ENCODE measurements around the gene WDR91. TPM values are rescaled to one million over a fixed set of nuclear protein-coding genes. Genes with fewer than 3 reads are reported as not detected.

Gene WDR91
- total RNA-seq, 1 donor from 2014 or later, result 11.5 TPM

- Mint-ChIP-seq H3K4me3 (ENCODE audit: unreplicated experiment) (no peak overlapping the region), H3K27ac (ENCODE audit: unreplicated experiment) (peak overlapping the region; percentile 86), H3K9me3 (ENCODE audit: unreplicated experiment) (peaks cover 6% of the 10 kb centered on the region), H3K4me1 (ENCODE audit: unreplicated experiment) (peaks cover 32% of the 10 kb centered on the region), H3K36me3 (ENCODE audit: low read depth, unreplicated experiment) (peaks cover 44% of the 10 kb centered on the region), H3K27me3 (ENCODE audit: unreplicated experiment) (peaks cover 12% of the 10 kb centered on the region)
- no peak for TF ChIP-seq CTCF (IDR thresholded peaks at IDR 0.05; ENCODE audit: unreplicated experiment)
- DNase-seq (ENCODE audit: low spot score), result no peak
These were observed 49.7 kb downstream of the WDR91 start for GRCh38 chr7:135161669-135162068.

- peaks cover 6% of the 10 kb centered on the region for H3K9me3 Mint-ChIP-seq (ENCODE audit: unreplicated experiment)
- H3K27ac Mint-ChIP-seq (ENCODE audit: unreplicated experiment), result peak overlapping the region; percentile 86
- no peak for TF ChIP-seq CTCF (IDR thresholded peaks at IDR 0.05; ENCODE audit: unreplicated experiment)
- DNase-seq (ENCODE audit: low spot score), result no peak
- peak overlapping the region; percentile 23 for H3K4me3 Mint-ChIP-seq (ENCODE audit: unreplicated experiment)
- H3K27me3 Mint-ChIP-seq (ENCODE audit: unreplicated experiment), result peaks cover 11% of the 10 kb centered on the region
- peaks cover 37% of the 10 kb centered on the region for H3K36me3 Mint-ChIP-seq (ENCODE audit: low read depth, unreplicated experiment)
- peaks cover 28% of the 10 kb centered on the region for H3K4me1 Mint-ChIP-seq (ENCODE audit: unreplicated experiment)
These were observed 50.3 kb downstream of the WDR91 start for GRCh38 chr7:135160858-135161653.

- Mint-ChIP-seq H3K27me3 (ENCODE audit: unreplicated experiment) (peaks cover 8% of the 10 kb centered on the region), H3K9me3 (ENCODE audit: unreplicated experiment) (peaks cover 6% of the 10 kb centered on the region), H3K4me1 (ENCODE audit: unreplicated experiment) (peaks cover 28% of the 10 kb centered on the region), H3K27ac (ENCODE audit: unreplicated experiment) (peak overlapping the region; percentile 86), H3K36me3 (ENCODE audit: low read depth, unreplicated experiment) (peaks cover 30% of the 10 kb centered on the region), H3K4me3 (ENCODE audit: unreplicated experiment) (peak overlapping the region; percentile 23)
- DNase-seq (ENCODE audit: low spot score), result no peak
- no peak for TF ChIP-seq CTCF (IDR thresholded peaks at IDR 0.05; ENCODE audit: unreplicated experiment)
These were observed 51.0 kb downstream of the WDR91 start for GRCh38 chr7:135160098-135160857.

DNA sequence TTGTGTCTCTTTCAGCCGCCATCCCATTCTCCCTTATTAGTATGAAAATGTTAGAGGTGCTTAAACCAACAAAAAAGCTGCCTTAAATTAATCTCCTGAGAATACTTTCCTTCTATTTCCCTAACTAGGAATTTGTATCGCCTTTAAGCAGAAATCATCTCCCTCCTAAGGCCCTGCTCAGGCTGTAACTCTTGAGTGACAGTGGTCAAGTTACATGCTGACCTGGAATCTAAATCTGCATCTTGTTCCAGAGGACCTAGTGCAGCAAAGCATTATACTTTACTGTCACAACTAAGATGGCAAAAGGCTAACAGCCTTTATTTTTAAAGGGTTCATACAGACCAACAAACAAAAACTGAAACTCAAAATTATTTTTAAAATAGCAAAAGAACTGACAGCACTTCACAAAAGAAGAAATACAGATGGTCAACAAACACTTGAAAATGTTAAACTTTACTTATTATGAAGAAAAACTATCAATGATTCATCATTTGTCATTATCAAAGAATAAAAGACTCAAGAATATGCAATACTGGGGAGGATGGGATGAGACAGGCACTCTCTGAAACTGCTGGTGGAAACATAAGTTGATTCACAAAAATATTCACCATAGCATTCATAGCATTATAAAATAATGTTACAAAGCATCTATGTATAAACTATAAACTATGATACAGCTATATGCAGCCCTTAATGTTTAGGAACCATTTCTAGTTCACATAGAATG lies 51.8 kb downstream of the WDR91 start:
- peak overlapping the region; percentile 1 for H3K27ac Mint-ChIP-seq (ENCODE audit: unreplicated experiment)
- DNase-seq (ENCODE audit: low spot score), result no peak
- H3K4me3 Mint-ChIP-seq (ENCODE audit: unreplicated experiment), result no peak overlapping the region
- H3K4me1 Mint-ChIP-seq (ENCODE audit: unreplicated experiment), result peaks cover 28% of the 10 kb centered on the region
- TF ChIP-seq CTCF (IDR thresholded peaks at IDR 0.05; ENCODE audit: unreplicated experiment), result no peak
- peaks cover 8% of the 10 kb centered on the region for H3K27me3 Mint-ChIP-seq (ENCODE audit: unreplicated experiment)
- peaks cover 6% of the 10 kb centered on the region for H3K9me3 Mint-ChIP-seq (ENCODE audit: unreplicated experiment)
- peaks cover 24% of the 10 kb centered on the region for H3K36me3 Mint-ChIP-seq (ENCODE audit: low read depth, unreplicated experiment)

Data from endothelial cell (in vitro differentiated cells).